Neural cell (in vitro differentiated cells): ENCODE data around the gene RRP15. TPM values are rescaled to one million over a fixed set of nuclear protein-coding genes. Genes with fewer than 3 reads are reported as not detected.

Source experiments
- H2AFZ ChIP-seq: fragments of 200-600, 300-800 bp; sonication (generic), shearing (Covaris generic); 2 replicates; pipeline ENCODE4 v1.6.0; 2014; ENCODE audit warnings: low read depth, mild to moderate bottlenecking, antibody characterized with exemption, low read length, moderate library complexity
- H3F3A ChIP-seq: fragments of 200-600 bp; shearing (Covaris generic); 2 replicates; pipeline ENCODE4 v1.6.1; 2016; ENCODE audit warnings: mild to moderate bottlenecking, moderate library complexity, mixed read lengths, antibody characterized with exemption, low read length; ENCODE audit not compliant: insufficient read depth, poor library complexity, severe bottlenecking
- H3K27ac ChIP-seq: fragments of 200-600, 300-800 bp; sonication (generic), shearing (Covaris generic); 2 replicates; pipeline ENCODE4 v1.5.1; 2014; ENCODE audit warnings: mild to moderate bottlenecking, low read length, moderate library complexity
- H3K27me3 ChIP-seq: fragments of 300-800, 200-600 bp; sonication (generic), shearing (Covaris generic); 2 replicates; pipeline ENCODE4 v1.6.0; 2014; ENCODE audit warnings: mild to moderate bottlenecking, low read depth, low read length, moderate library complexity; ENCODE audit not compliant: insufficient read depth
- H3K36me3 ChIP-seq: fragments of 300-800, 200-600 bp; sonication (generic), shearing (Covaris generic); 2 replicates; pipeline ENCODE4 v1.5.1; 2014; ENCODE audit warnings: mild to moderate bottlenecking, antibody characterized with exemption, low read length, moderate library complexity; ENCODE audit not compliant: insufficient read depth
- H3K4me2 ChIP-seq: fragments of 300-800, 200-600 bp; sonication (generic), shearing (Covaris generic); 2 replicates; pipeline ENCODE4 v1.6.0; 2014; ENCODE audit warnings: mild to moderate bottlenecking, low read length
- H3K4me3 ChIP-seq: fragments of 300-800, 200-600 bp; sonication (generic), shearing (Covaris generic); 2 replicates; pipeline ENCODE4 v1.5.1; 2014; ENCODE audit warnings: mild to moderate bottlenecking, low read length, moderate library complexity
- H3K79me2 ChIP-seq: fragments of 200-600 bp; shearing (Covaris generic); replicated peaks from 2 replicates; pipeline ENCODE4 v1.6.0; 2014; ENCODE audit warnings: mild to moderate bottlenecking, low read length, moderate library complexity; ENCODE audit not compliant: insufficient read depth
- H3K9ac ChIP-seq: fragments of 300-800, 200-600 bp; sonication (generic), shearing (Covaris generic); 2 replicates; pipeline ENCODE4 v1.6.1; 2016; ENCODE audit warnings: mild to moderate bottlenecking, low read length, mixed read lengths
- H3K9me2 ChIP-seq: fragments of 200-600 bp; shearing (Covaris generic); 2 replicates; pipeline ENCODE4 v1.6.1; 2016; ENCODE audit warnings: mild to moderate bottlenecking, low read length, mixed read lengths; ENCODE audit not compliant: insufficient read depth
- H3K9me3 ChIP-seq: fragments of 200-600, 300-800 bp; sonication (generic), shearing (Covaris generic); 2 replicates; pipeline ENCODE4 v1.6.1; 2016; ENCODE audit warnings: mild to moderate bottlenecking, mixed run types, low read length, moderate library complexity, mixed read lengths
- H4K20me1 ChIP-seq: fragments of 200-600 bp; shearing (Covaris generic); 2 replicates; pipeline ENCODE4 v1.6.1; 2016; ENCODE audit warnings: mild to moderate bottlenecking, mixed run types; ENCODE audit not compliant: insufficient read depth
- EP300 ChIP-seq: fragments of 450-650 bp; conservative IDR thresholded peaks from 2 replicates; pipeline ENCODE4 v1.6.1; 2014; ENCODE audit warnings: antibody characterized with exemption, mild to moderate bottlenecking, moderate library complexity; ENCODE audit not compliant: poor library complexity, severe bottlenecking
- EZH2 ChIP-seq: fragments of 200-600, 300-800 bp; shearing (Covaris generic), sonication (generic); IDR thresholded peaks from 2 replicates; pipeline ENCODE4 v1.6.1; 2014; ENCODE audit warnings: antibody characterized with exemption, low read length, borderline replicate concordance, mild to moderate bottlenecking; ENCODE audit not compliant: insufficient read depth, poor library complexity, severe bottlenecking
- MXI1 ChIP-seq: fragments of 450-650 bp; conservative IDR thresholded peaks from 2 replicates; pipeline ENCODE4 v1.6.1; 2014; ENCODE audit warnings: antibody characterized with exemption, mild to moderate bottlenecking; ENCODE audit not compliant: poor library complexity, severe bottlenecking
- POLR2AphosphoS5 ChIP-seq: IDR thresholded peaks from 2 replicates; pipeline ENCODE4 v1.6.1; 2012
- RAD21 ChIP-seq: fragments of 450-650 bp; conservative IDR thresholded peaks from 2 replicates; pipeline ENCODE4 v1.6.1; 2014; ENCODE audit warnings: antibody characterized with exemption, mild to moderate bottlenecking, moderate library complexity
- SMC3 ChIP-seq: fragments of 450-650 bp; conservative IDR thresholded peaks from 2 replicates; pipeline ENCODE4 v1.6.1; 2014; ENCODE audit warnings: antibody characterized with exemption, mild to moderate bottlenecking, moderate library complexity; ENCODE audit not compliant: poor library complexity
- TAF1 ChIP-seq: IDR thresholded peaks from 2 replicates; pipeline ENCODE4 v1.6.1; 2012; ENCODE audit warnings: low read depth
- polyA plus RNA-seq: library from polyadenylated mRNA; depleted of rRNA; stranded (reverse); fragments of >200 nt; gene quantifications from 2 replicates; pipeline ENCODE4 v1.2.3, GENCODE V29; 2014
- TF ChIP-seq, protein P1 (sequence below): IDR thresholded peaks from 2 replicates; pipeline ENCODE4 v1.6.1; 2012; ENCODE audit warnings: borderline replicate concordance
- TF ChIP-seq, protein P2 (sequence below): fragments of 450-650 bp; IDR thresholded peaks from 2 replicates; pipeline ENCODE4 v1.5.1; 2014; ENCODE audit warnings: antibody characterized with exemption, mild to moderate bottlenecking, moderate library complexity; ENCODE audit not compliant: poor library complexity, severe bottlenecking

The RRP15 gene
- polyA plus RNA-seq, 1 donor from 2014 or later, result 5.4 TPM

DNA sequence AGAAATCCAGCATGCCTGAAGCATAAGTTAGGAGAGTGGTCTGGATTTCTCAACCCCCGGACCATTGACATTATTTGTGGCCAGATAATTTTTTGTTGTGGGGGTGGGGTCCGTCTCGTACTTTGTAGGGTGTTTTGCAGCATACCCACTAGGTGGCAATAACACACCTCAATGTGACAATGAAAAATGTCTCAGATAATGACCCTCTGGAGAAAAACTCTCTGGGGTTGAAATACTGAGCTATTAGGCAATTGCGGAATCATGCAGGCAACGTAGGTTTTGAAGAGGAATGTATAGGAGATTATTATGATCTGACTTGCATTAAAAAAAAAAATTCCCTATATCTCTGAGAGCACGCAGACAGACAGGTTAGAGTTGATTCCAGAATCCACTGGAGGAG, 25.3 kb upstream of the RRP15 start:
- peaks cover 6% of the 10 kb centered on the region for H3K9me3 ChIP-seq
- no peak overlapping the region for H3K27ac ChIP-seq
- H2AFZ ChIP-seq, result no peak overlapping the region
- H3K9me2 ChIP-seq, result no peaks in the 10 kb centered on the region
- no peaks in the 10 kb centered on the region for H3K36me3 ChIP-seq
- H3K27me3 ChIP-seq, result no peaks in the 10 kb centered on the region
- no peaks in the 10 kb centered on the region for H4K20me1 ChIP-seq
- H3K4me2 ChIP-seq, result no peak overlapping the region
- no peak for TF ChIP-seq POLR2AphosphoS5
- no peak for TF ChIP-seq TAF1
- TF ChIP-seq, protein P1, sequence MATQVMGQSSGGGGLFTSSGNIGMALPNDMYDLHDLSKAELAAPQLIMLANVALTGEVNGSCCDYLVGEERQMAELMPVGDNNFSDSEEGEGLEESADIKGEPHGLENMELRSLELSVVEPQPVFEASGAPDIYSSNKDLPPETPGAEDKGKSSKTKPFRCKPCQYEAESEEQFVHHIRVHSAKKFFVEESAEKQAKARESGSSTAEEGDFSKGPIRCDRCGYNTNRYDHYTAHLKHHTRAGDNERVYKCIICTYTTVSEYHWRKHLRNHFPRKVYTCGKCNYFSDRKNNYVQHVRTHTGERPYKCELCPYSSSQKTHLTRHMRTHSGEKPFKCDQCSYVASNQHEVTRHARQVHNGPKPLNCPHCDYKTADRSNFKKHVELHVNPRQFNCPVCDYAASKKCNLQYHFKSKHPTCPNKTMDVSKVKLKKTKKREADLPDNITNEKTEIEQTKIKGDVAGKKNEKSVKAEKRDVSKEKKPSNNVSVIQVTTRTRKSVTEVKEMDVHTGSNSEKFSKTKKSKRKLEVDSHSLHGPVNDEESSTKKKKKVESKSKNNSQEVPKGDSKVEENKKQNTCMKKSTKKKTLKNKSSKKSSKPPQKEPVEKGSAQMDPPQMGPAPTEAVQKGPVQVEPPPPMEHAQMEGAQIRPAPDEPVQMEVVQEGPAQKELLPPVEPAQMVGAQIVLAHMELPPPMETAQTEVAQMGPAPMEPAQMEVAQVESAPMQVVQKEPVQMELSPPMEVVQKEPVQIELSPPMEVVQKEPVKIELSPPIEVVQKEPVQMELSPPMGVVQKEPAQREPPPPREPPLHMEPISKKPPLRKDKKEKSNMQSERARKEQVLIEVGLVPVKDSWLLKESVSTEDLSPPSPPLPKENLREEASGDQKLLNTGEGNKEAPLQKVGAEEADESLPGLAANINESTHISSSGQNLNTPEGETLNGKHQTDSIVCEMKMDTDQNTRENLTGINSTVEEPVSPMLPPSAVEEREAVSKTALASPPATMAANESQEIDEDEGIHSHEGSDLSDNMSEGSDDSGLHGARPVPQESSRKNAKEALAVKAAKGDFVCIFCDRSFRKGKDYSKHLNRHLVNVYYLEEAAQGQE, result no peak
- TF ChIP-seq, protein P2, sequence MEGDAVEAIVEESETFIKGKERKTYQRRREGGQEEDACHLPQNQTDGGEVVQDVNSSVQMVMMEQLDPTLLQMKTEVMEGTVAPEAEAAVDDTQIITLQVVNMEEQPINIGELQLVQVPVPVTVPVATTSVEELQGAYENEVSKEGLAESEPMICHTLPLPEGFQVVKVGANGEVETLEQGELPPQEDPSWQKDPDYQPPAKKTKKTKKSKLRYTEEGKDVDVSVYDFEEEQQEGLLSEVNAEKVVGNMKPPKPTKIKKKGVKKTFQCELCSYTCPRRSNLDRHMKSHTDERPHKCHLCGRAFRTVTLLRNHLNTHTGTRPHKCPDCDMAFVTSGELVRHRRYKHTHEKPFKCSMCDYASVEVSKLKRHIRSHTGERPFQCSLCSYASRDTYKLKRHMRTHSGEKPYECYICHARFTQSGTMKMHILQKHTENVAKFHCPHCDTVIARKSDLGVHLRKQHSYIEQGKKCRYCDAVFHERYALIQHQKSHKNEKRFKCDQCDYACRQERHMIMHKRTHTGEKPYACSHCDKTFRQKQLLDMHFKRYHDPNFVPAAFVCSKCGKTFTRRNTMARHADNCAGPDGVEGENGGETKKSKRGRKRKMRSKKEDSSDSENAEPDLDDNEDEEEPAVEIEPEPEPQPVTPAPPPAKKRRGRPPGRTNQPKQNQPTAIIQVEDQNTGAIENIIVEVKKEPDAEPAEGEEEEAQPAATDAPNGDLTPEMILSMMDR, result no peak
- TF ChIP-seq RAD21, result no peak
- no peaks in the 10 kb centered on the region for H3F3A ChIP-seq
- no peaks in the 10 kb centered on the region for H3K79me2 ChIP-seq
- H3K4me3 ChIP-seq, result no peak overlapping the region
- no peak overlapping the region for H3K9ac ChIP-seq

DNA sequence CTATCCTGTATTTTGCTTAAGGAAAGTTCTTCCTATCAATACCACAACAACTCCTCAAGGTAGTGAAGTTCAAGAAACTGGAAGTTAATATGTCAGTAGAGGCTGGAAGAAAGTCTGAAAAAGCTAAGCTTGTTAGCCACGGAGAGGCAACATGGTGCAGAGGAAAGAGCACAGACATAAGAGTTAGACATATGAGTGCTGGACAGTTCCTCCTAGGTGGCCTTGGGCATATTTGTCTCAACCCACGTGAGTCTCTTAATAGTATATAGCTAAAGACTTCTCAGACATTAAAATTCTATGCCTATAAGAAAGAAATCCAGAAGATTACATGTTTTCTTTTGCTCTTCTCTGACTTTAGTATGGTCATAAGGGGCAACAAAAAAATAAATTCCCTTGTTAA, 22.8 kb upstream of the RRP15 start:
- peaks cover 6% of the 10 kb centered on the region for H3K9me3 ChIP-seq
- H4K20me1 ChIP-seq, result no peaks in the 10 kb centered on the region
- no peaks in the 10 kb centered on the region for H3K27me3 ChIP-seq
- no peaks in the 10 kb centered on the region for H3K36me3 ChIP-seq
- no peak overlapping the region for H3K9ac ChIP-seq
- no peak overlapping the region for H3K27ac ChIP-seq
- no peaks in the 10 kb centered on the region for H3K79me2 ChIP-seq
- H3K4me2 ChIP-seq, result no peak overlapping the region
- no peak overlapping the region for H2AFZ ChIP-seq
- no peaks in the 10 kb centered on the region for H3K9me2 ChIP-seq
- H3F3A ChIP-seq, result no peaks in the 10 kb centered on the region
- TF ChIP-seq EP300, result no peak
- TF ChIP-seq RAD21, result no peak
- TF ChIP-seq SMC3, result no peak
- no peak overlapping the region for H3K4me3 ChIP-seq

DNA sequence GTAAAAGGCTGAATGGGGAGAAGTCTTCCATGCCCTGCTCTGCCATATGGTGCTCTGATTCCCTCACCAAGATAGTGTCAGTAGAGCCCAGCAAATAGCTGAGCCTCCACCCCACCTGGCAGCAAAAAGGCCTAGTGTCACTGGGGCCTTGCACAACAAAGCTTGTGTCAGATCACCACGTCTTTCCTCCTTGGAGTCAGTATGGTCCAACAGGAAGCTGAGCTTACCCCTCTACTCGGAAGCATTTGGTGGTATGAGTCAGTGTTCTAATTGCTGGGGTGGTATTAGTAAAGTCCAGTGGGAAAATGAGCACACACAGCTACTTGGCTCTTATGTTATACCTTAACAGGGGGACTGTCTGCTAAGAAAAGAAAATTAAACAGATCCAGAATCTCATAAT, 18.7 kb upstream of the RRP15 start:
- Histone ChIP-seq H3K27me3 (no peaks in the 10 kb centered on the region), H3K9me3 (no peaks in the 10 kb centered on the region), H4K20me1 (no peaks in the 10 kb centered on the region), H3F3A (no peaks in the 10 kb centered on the region), H3K4me3 (no peak overlapping the region), H2AFZ (no peak overlapping the region), H3K4me2 (no peak overlapping the region), H3K27ac (no peak overlapping the region), H3K9ac (no peak overlapping the region), H3K36me3 (no peaks in the 10 kb centered on the region), H3K79me2 (no peaks in the 10 kb centered on the region), H3K9me2 (no peaks in the 10 kb centered on the region)
- no peak for TF ChIP-seq TAF1
- TF ChIP-seq SMC3, result no peak
- TF ChIP-seq, protein P1, result no peak
- TF ChIP-seq EZH2, result no peak
- no peak for TF ChIP-seq EP300
- no peak for TF ChIP-seq MXI1
- TF ChIP-seq POLR2AphosphoS5, result no peak
- TF ChIP-seq, protein P2, result no peak
- TF ChIP-seq RAD21, result no peak
